Epithelial cell of proximal tubule (primary cell): ENCODE data around the gene KCNH8. TPM values are rescaled to one million over a fixed set of nuclear protein-coding genes. Genes with fewer than 3 reads are reported as not detected.

Experiments used
- DNase-seq: peaks from one replicate; pipeline ENCODE4 v3.0.0-alpha.2; 2011; ENCODE audit warnings: low read depth
- H3K4me3 ChIP-seq: 2 replicates; pipeline ENCODE4 v1.5.1; 2011; ENCODE audit warnings: low read depth, mild to moderate bottlenecking, low read length
- total RNA-seq: library from RNA; depleted of rRNA; stranded (reverse); fragments of >200 nt; gene quantifications from 2 replicates; pipeline ENCODE4 v1.2.3, GENCODE V29; 2015
- TF ChIP-seq, protein P1 (sequence below): conservative IDR thresholded peaks from 2 replicates; pipeline ENCODE4 v1.5.1; 2012; ENCODE audit warnings: low read depth, mild to moderate bottlenecking, low read length

Gene KCNH8
- total RNA-seq, 1 donor from 2014 or later = 0.40 TPM

DNA sequence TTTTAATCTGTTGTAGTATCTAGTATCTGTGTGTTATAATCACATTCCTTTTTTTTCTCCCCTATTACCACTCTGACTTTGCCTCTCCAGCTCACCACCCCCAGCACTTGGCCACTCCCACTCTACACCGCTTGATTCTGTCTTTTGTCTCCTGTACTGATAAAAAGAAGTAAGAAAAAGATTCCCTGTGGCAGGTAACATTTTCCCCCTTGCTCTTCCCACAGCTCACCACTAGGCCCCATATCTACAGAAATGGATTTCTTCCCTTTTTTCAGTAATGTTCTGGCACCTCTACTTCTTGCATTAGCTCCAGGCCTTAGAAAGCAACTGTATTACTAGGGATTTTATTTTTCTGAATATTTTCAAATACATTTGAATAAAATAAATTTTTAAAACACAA, 25.6 kb downstream of the KCNH8 start:
- TF ChIP-seq, protein P1, sequence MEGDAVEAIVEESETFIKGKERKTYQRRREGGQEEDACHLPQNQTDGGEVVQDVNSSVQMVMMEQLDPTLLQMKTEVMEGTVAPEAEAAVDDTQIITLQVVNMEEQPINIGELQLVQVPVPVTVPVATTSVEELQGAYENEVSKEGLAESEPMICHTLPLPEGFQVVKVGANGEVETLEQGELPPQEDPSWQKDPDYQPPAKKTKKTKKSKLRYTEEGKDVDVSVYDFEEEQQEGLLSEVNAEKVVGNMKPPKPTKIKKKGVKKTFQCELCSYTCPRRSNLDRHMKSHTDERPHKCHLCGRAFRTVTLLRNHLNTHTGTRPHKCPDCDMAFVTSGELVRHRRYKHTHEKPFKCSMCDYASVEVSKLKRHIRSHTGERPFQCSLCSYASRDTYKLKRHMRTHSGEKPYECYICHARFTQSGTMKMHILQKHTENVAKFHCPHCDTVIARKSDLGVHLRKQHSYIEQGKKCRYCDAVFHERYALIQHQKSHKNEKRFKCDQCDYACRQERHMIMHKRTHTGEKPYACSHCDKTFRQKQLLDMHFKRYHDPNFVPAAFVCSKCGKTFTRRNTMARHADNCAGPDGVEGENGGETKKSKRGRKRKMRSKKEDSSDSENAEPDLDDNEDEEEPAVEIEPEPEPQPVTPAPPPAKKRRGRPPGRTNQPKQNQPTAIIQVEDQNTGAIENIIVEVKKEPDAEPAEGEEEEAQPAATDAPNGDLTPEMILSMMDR = no peak
- H3K4me3 ChIP-seq = no peak overlapping the region
- no peak for DNase-seq

DNA sequence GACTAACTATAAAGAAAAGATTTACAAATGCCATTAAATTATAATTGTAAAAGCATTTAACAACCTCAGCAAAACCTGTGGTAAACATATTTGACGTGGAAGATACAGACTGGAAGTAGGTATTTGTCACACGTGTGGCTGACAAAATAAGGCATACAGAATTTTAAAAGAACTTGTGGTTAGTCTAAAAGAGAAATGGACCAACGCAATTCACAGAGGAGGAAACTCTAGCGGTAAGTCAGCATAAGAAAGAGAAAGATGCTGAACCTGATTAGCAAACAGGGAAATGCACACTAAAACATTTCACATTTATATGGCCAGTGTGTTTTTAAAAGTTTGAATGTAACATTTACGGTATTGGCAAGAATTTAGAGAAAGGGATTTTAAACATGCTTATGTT, 35.3 kb downstream of the KCNH8 start:
- TF ChIP-seq, protein P1 = no peak
- H3K4me3 ChIP-seq = no peak overlapping the region
- no peak for DNase-seq

DNA sequence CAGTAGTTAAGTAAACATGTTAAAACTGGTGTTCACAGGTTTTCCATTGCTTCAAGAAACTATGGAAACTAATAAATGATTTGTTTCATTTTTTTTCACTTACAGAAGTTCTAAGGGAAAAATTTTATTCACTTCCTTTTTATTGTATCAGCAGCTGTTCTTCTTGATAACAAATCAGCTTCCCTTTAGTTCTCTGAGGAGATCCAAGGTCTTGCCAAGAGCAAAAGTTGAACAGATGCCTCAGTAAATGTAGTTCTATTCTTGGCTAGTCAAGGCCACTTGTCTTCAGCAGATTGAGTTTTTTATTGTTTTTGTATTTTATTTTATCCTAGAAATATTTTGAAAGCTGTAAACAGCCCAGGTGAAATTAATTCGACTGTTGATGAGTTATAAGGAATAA, 41.8 kb downstream of the KCNH8 start:
- TF ChIP-seq, protein P1 = no peak
- no peak overlapping the region for H3K4me3 ChIP-seq
- DNase-seq = no peak

DNA sequence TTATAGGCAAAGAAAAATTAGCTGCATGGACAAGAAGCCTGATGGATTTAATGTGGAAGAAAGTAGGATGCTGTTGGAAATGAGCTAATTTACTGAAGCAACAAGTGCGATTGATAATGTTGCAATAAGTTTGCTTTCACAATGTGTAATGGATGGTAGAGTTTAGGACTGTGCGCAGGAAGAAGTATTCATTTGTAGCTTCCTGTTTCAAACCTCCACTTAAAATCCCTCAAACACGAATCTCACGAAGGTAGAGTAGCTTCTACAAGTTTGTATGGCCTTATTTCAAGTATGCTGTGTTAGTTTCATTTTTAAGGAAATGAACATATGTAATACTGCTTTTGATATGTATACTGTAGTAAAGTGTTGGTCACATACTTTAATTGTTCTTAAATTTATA, 42.3 kb downstream of the KCNH8 start:
- TF ChIP-seq, protein P1 = no peak
- DNase-seq = no peak
- no peak overlapping the region for H3K4me3 ChIP-seq

DNA sequence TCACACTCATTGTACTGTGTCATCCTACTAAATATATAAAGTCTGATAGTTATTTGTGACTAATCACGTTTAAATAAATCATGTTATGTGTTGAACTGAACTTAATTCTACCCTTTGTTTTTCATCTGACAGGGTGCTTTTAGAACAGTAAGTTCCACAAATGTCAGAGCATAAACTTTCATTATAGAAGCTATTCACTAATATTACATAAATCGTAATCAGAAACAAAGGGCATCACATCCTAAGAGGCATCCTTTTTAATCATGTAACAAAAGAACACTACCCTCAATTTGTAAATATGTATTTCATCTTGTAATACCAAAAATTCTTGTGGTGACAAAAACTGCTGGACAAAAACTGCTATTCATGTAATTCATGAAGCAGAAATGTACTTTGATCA, 50.8 kb downstream of the KCNH8 start:
- H3K4me3 ChIP-seq = no peak overlapping the region
- TF ChIP-seq, protein P1 = no peak
- DNase-seq = no peak

DNA sequence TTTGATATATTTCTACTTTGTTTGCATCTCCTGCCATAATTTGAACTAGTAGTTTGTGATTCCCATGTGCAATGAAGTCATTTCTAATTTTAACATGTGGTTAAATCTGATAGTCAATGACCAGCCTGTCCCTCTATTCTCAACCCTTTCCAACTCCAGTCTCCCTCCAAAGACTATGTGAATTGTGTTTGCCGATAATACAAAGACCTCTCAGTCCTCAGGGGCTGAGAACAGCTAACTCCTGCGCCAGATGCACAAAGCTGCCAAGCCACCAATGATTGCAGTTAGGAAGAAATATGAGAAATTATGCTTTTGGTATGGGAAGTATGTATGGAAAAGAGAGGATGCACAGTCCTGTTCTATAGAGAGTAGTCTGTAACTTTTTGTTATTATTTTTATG, 54.0 kb downstream of the KCNH8 start:
- H3K4me3 ChIP-seq = no peak overlapping the region
- DNase-seq = no peak
- TF ChIP-seq, protein P1 = no peak

DNA sequence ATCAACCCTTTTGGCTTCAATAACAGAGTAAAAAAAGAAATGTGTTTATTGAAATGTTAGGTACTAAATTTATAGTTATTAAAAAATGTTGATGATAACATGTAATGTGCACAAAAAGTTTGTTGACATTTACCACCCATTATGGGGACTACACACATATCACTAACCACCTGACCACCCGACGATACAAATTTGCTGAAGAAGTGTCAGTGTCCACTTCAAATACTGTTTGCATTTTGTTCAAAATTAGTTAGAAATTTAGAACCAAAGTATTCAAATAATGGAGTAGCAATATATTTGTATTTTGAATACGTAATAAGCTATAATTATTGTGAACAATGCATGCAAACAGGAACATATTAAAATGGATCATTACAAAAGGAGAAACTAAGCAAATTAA, 54.4 kb downstream of the KCNH8 start:
- no peak for DNase-seq
- TF ChIP-seq, protein P1 = no peak
- no peak overlapping the region for H3K4me3 ChIP-seq
